HEK293 (cell line): ENCODE measurements around the gene THUMPD1.

Experiments used
- CTCF ChIA-PET: fragments of 350-600 bp; formaldehyde crosslinking; extraction: SDS; loops from one replicate; lab custom pipeline; 2021; ENCODE audit warnings: antibody characterized with exemption; lab: Yijun Ruan, JAX
- POLR2A ChIA-PET: fragments of 300-600 bp; formaldehyde crosslinking; extraction: SDS; loops from one replicate; lab custom pipeline; 2020; ENCODE audit warnings: antibody characterized with exemption, inconsistent platforms; lab: Yijun Ruan, JAX
- H3K27ac ChIP-seq: fragments of 200-500 bp; sonication (Bioruptor generic); 2 replicates; pipeline ENCODE4 v1.5.1; 2014; ENCODE audit warnings: low read depth, low read length, control low read depth, inconsistent platforms; ENCODE audit errors: extremely low read depth
- H3K36me3 ChIP-seq, 2 experiments: fragments of 200-500 bp in 1 of 2; sonication (Bioruptor generic) in 1 of 2; 1 replicate in 1 of 2; 2 replicates in 1 of 2; pipeline ENCODE4 v1.5.1; 2014 to 2017; ENCODE audit warnings: inconsistent platforms in 2 of 2, low read length in 2 of 2; ENCODE audit not compliant: control insufficient read depth in 2 of 2, insufficient read depth in 1 of 2
- H3K4me1 ChIP-seq: fragments of 200-500 bp; sonication (Bioruptor generic); 2 replicates; pipeline ENCODE4 v1.5.1; 2014; ENCODE audit warnings: mild to moderate bottlenecking, low read length, inconsistent platforms; ENCODE audit not compliant: control insufficient read depth, insufficient read depth
- H3K4me3 ChIP-seq: 2 replicates; pipeline ENCODE4 v1.5.1; 2011; ENCODE audit warnings: low read depth, mild to moderate bottlenecking, control low read depth, low read length, moderate library complexity
- H3K9me3 ChIP-seq: fragments of 200-500 bp; sonication (Bioruptor generic); 2 replicates; pipeline ENCODE4 v1.5.1; 2014; ENCODE audit warnings: low read depth, low read length, inconsistent platforms; ENCODE audit not compliant: control insufficient read depth, insufficient read depth
- GLI4 ChIP-seq: fragments of 450-650 bp; formaldehyde crosslinking; IDR thresholded peaks from 2 replicates; pipeline ENCODE4 v1.5.1; 2016; ENCODE audit warnings: missing biosample characterization, missing genetic modification characterization
- HOXA7 ChIP-seq: sonication (generic); formaldehyde crosslinking; IDR thresholded peaks from 2 replicates; pipeline ENCODE4 v1.8.1; 2022; ENCODE audit warnings: missing genetic modification reagents, borderline replicate concordance
- KLF9 ChIP-seq: fragments of 450-650 bp; formaldehyde crosslinking; IDR thresholded peaks from 2 replicates; pipeline ENCODE4 v1.5.1; 2016; ENCODE audit warnings: missing biosample characterization, missing genetic modification characterization, low read depth
- MZF1 ChIP-seq: fragments of 450-650 bp; formaldehyde crosslinking; IDR thresholded peaks from 2 replicates; pipeline ENCODE4 v1.5.1; 2017; ENCODE audit warnings: missing biosample characterization, missing genetic modification characterization, borderline replicate concordance
- SETDB1 ChIP-seq: IDR thresholded peaks from one replicate; pipeline ENCODE4 v1.6.1; 2017; ENCODE audit warnings: mild to moderate bottlenecking, low read length, moderate library complexity, mixed read lengths; ENCODE audit not compliant: insufficient read length
- YY2 ChIP-seq: fragments of 450-650 bp; formaldehyde crosslinking; IDR thresholded peaks from 2 replicates; pipeline ENCODE4 v1.5.1; 2016; ENCODE audit warnings: missing biosample characterization, missing genetic modification characterization
- ZBTB17 ChIP-seq: fragments of 450-650 bp; formaldehyde crosslinking; IDR thresholded peaks from 2 replicates; pipeline ENCODE4 v1.5.1; 2016; ENCODE audit warnings: missing biosample characterization, missing genetic modification characterization
- ZBTB20 ChIP-seq: fragments of 450-650 bp; formaldehyde crosslinking; IDR thresholded peaks from 2 replicates; pipeline ENCODE4 v1.5.1; 2016; ENCODE audit warnings: missing biosample characterization, missing genetic modification characterization
- ZNF121 ChIP-seq: fragments of 450-650 bp; formaldehyde crosslinking; IDR thresholded peaks from 2 replicates; pipeline ENCODE4 v1.5.1; 2016; ENCODE audit warnings: missing biosample characterization, missing genetic modification characterization
- ZNF394 ChIP-seq: fragments of 450-650 bp; formaldehyde crosslinking; IDR thresholded peaks from 2 replicates; pipeline ENCODE4 v1.5.1; 2016; ENCODE audit warnings: missing biosample characterization, missing genetic modification characterization, mild to moderate bottlenecking, moderate library complexity, borderline replicate concordance
- ZNF501 ChIP-seq: fragments of 450-650 bp; formaldehyde crosslinking; IDR thresholded peaks from 2 replicates; pipeline ENCODE4 v1.5.1; 2016; ENCODE audit warnings: missing biosample characterization, missing genetic modification characterization
- ZNF544 ChIP-seq: fragments of 450-650 bp; formaldehyde crosslinking; IDR thresholded peaks from 2 replicates; pipeline ENCODE4 v1.5.0; 2017; ENCODE audit warnings: missing biosample characterization, missing genetic modification characterization
- ZNF658 ChIP-seq: fragments of 450-650 bp; formaldehyde crosslinking; IDR thresholded peaks from 2 replicates; pipeline ENCODE4; 2016; ENCODE audit warnings: missing biosample characterization, missing genetic modification characterization
- ZNF701 ChIP-seq: fragments of 450-650 bp; formaldehyde crosslinking; IDR thresholded peaks from 2 replicates; pipeline ENCODE4 v1.5.1; 2016; ENCODE audit warnings: missing biosample characterization, missing genetic modification characterization
- ZSCAN30 ChIP-seq: fragments of 450-650 bp; IDR thresholded peaks from 2 replicates; pipeline ENCODE4 v1.5.1; 2018; ENCODE audit warnings: missing biosample characterization, mild to moderate bottlenecking, missing genetic modification characterization, moderate library complexity
- ZXDB ChIP-seq: fragments of 450-650 bp; formaldehyde crosslinking; IDR thresholded peaks from 2 replicates; pipeline ENCODE4 v1.5.1; 2016; ENCODE audit warnings: missing biosample characterization, missing genetic modification characterization
- TF ChIP-seq, protein P1 (sequence below): fragments of 450-650 bp; formaldehyde crosslinking; IDR thresholded peaks from 2 replicates; pipeline ENCODE4 v1.5.1; 2016; ENCODE audit warnings: missing biosample characterization, missing genetic modification characterization
- TF ChIP-seq, protein P2 (sequence below): fragments of 450-650 bp; formaldehyde crosslinking; IDR thresholded peaks from 2 replicates; pipeline ENCODE4 v1.5.1; 2017; ENCODE audit warnings: missing biosample characterization, missing genetic modification characterization
- TF ChIP-seq, protein P3 (sequence below): fragments of 450-650 bp; formaldehyde crosslinking; IDR thresholded peaks from 2 replicates; pipeline ENCODE4 v1.5.1; 2016; ENCODE audit warnings: missing biosample characterization, missing genetic modification characterization, borderline replicate concordance
- TF ChIP-seq, protein P4 (sequence below): fragments of 450-650 bp; formaldehyde crosslinking; optimal IDR thresholded peaks from 2 replicates; pipeline ENCODE3; 2016; ENCODE audit warnings: missing biosample characterization, mild to moderate bottlenecking, missing genetic modification characterization
- TF ChIP-seq, protein P5 (sequence below): fragments of 450-650 bp; formaldehyde crosslinking; IDR thresholded peaks from 2 replicates; pipeline ENCODE4 v1.5.1; 2016; ENCODE audit warnings: missing biosample characterization, missing genetic modification characterization

THUMPD1 gene

DNA sequence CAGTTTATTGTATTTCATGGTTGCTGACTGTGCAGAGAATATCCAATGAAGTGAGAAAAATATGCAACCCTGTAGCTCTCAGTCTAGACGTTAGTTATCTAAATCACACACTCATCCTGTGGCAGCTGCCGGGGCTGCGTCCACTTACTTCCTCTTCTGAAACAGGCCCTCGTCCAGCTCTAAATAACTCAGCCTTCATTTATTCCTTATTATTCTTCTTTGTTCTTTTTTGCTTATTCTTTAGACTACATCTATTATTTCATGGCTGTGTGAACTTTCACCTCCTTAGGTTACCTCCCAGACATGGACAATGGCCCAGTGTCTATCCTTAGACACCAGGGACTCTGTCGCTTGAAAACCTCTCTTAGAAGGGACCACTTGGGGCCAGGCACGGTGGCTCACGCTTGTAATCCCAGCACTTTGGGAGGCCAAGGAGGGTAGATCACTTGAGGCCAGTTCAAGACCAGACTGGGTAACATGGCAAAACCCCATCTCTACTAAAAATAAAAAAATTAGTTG, 3.4 kb upstream of the THUMPD1 start (continued):
- TF ChIP-seq, protein P1, sequence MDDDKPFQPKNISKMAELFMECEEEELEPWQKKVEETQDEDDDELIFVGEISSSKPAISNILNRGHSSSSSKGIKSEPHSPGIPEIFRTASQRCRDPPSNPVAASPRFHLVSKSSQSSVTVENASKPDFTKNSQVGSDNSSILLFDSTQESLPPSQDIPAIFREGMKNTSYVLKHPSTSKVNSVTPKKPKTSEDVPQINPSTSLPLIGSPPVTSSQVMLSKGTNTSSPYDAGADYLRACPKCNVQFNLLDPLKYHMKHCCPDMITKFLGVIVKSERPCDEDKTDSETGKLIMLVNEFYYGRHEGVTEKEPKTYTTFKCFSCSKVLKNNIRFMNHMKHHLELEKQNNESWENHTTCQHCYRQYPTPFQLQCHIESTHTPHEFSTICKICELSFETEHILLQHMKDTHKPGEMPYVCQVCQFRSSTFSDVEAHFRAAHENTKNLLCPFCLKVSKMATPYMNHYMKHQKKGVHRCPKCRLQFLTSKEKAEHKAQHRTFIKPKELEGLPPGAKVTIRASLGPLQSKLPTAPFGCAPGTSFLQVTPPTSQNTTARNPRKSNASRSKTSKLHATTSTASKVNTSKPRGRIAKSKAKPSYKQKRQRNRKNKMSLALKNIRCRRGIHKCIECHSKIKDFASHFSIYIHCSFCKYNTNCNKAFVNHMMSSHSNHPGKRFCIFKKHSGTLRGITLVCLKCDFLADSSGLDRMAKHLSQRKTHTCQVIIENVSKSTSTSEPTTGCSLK = no peak
- no peak for TF ChIP-seq YY2 (tag by site-specific recombination)
- TF ChIP-seq, all 188 proteins: peak for 0

DNA sequence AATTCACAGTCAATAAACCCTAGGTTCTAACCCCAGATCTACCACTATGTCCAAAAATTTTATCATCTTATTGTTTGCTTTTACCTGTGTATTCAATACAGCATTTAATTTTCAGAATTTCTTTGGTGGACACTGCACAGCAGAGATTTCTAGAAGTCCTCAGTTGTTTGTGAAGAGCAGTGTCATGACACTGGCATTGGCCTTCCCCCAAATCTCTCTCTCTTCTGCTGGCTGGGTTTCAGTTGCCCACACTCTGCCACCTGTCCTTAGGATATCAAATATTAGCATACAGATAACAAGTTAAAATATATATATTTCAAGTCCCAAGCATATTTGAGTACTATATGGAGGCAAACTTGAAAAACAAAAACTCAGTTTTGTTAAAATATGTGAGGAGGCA, 2.0 kb upstream of the THUMPD1 start:
- CTCF ChIA-PET = no interaction called here
- Histone ChIP-seq H3K27ac (no peak overlapping the region), H3K4me1 (peaks cover 5% of the 10 kb centered on the region; the same call in 1 of the 2 replicates), H3K9me3 (no peaks in the 10 kb centered on the region), H3K4me3 (no peak overlapping the region), H3K36me3 (peaks cover 4% of the 10 kb centered on the region in 2 experiments)
- POLR2A ChIA-PET = no interaction called here
- TF ChIP-seq MZF1 (tag by site-specific recombination) (no peak), ZNF658 (tag by site-specific recombination) (no peak), ZBTB20 (tag by site-specific recombination) (no peak), ZBTB17 (tag by site-specific recombination) (no peak), ZNF544 (tag by site-specific recombination) (no peak), ZSCAN30 (tag by site-specific recombination) (no peak), ZXDB (no peak), HOXA7 (no peak), SETDB1 (no peak), ZNF121 (tag by site-specific recombination) (no peak)
- TF ChIP-seq, protein P2, sequence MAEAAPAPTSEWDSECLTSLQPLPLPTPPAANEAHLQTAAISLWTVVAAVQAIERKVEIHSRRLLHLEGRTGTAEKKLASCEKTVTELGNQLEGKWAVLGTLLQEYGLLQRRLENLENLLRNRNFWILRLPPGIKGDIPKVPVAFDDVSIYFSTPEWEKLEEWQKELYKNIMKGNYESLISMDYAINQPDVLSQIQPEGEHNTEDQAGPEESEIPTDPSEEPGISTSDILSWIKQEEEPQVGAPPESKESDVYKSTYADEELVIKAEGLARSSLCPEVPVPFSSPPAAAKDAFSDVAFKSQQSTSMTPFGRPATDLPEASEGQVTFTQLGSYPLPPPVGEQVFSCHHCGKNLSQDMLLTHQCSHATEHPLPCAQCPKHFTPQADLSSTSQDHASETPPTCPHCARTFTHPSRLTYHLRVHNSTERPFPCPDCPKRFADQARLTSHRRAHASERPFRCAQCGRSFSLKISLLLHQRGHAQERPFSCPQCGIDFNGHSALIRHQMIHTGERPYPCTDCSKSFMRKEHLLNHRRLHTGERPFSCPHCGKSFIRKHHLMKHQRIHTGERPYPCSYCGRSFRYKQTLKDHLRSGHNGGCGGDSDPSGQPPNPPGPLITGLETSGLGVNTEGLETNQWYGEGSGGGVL (tag by site-specific recombination) = no peak
- TF ChIP-seq, protein P3, sequence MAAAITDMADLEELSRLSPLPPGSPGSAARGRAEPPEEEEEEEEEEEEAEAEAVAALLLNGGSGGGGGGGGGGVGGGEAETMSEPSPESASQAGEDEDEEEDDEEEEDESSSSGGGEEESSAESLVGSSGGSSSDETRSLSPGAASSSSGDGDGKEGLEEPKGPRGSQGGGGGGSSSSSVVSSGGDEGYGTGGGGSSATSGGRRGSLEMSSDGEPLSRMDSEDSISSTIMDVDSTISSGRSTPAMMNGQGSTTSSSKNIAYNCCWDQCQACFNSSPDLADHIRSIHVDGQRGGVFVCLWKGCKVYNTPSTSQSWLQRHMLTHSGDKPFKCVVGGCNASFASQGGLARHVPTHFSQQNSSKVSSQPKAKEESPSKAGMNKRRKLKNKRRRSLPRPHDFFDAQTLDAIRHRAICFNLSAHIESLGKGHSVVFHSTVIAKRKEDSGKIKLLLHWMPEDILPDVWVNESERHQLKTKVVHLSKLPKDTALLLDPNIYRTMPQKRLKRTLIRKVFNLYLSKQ = no peak

DNA sequence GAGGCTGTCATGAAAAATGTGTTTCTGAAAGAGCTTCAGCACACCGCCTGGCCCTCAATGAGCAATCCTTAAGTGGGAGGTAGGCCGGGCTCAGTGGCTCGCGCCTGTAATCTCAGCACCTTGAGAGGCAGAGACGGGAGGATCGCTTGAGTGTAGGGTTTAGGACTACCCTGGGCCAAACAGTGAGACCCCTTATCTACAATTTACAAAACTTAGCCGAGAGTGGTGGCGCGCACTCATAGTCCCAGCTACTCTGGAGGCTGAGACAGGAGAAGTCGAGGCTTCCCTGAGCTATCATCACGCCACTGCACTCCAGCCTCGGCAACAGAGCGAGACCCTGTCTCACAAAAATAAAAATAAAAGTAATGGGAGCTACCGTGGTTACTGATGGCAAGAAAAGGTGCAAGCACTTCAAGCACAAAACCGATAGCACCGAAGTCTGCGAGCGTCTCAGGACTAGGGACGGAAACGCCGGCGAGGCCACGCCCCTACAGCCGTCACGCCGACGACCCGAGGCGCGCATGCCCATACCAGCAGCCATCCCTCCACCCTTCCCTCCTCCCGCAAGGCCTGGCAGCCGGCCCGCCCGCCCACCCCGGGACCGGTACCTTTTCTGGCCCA, 607 bp downstream of the THUMPD1 start:
- CTCF ChIA-PET = interaction anchor here (0.6 to 0.8 kb wide), 2 partner anchors 10 to 56 kb away, joined by 3 read pairs; no protein-coding TSS in a partner anchor
- TF ChIP-seq KLF9 (tag by site-specific recombination) (peak; percentile 53), ZNF394 (peak; percentile 7; the same call in 1 of the 2 replicates), ZNF701 (tag by site-specific recombination) (no peak), GLI4 (no peak), ZNF501 (tag by site-specific recombination) (no peak), ZNF658 (tag by site-specific recombination) (no peak)
- TF ChIP-seq, protein P4, sequence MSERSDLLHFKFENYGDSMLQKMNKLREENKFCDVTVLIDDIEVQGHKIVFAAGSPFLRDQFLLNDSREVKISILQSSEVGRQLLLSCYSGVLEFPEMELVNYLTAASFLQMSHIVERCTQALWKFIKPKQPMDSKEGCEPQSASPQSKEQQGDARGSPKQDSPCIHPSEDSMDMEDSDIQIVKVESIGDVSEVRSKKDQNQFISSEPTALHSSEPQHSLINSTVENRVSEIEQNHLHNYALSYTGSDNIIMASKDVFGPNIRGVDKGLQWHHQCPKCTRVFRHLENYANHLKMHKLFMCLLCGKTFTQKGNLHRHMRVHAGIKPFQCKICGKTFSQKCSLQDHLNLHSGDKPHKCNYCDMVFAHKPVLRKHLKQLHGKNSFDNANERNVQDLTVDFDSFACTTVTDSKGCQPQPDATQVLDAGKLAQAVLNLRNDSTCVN (tag by site-specific recombination) = no peak
- TF ChIP-seq, protein P5, sequence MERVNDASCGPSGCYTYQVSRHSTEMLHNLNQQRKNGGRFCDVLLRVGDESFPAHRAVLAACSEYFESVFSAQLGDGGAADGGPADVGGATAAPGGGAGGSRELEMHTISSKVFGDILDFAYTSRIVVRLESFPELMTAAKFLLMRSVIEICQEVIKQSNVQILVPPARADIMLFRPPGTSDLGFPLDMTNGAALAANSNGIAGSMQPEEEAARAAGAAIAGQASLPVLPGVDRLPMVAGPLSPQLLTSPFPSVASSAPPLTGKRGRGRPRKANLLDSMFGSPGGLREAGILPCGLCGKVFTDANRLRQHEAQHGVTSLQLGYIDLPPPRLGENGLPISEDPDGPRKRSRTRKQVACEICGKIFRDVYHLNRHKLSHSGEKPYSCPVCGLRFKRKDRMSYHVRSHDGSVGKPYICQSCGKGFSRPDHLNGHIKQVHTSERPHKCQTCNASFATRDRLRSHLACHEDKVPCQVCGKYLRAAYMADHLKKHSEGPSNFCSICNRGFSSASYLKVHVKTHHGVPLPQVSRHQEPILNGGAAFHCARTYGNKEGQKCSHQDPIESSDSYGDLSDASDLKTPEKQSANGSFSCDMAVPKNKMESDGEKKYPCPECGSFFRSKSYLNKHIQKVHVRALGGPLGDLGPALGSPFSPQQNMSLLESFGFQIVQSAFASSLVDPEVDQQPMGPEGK = no peak

More for the DNA sequence above, 607 bp downstream of the THUMPD1 start:
- Histone ChIP-seq H3K4me1 (peaks cover 5% of the 10 kb centered on the region; the same call in 1 of the 2 replicates), H3K36me3 (peaks cover 29 to 30% of the 10 kb centered on the region in 2 experiments), H3K27ac (peak overlapping the region; percentile 84; the same call in 1 of the 2 replicates), H3K4me3 (peak overlapping the region; percentile 80), H3K9me3 (no peaks in the 10 kb centered on the region)
- POLR2A ChIA-PET = interaction anchor here (0.9 to 1.8 kb wide), 2 partner anchors 9 to 1939 kb away, joined by 3 to 9 read pairs; no protein-coding TSS in a partner anchor
